GM12801 (cell line): ENCODE measurements around the gene CFAP206.

Experiments
- CTCF ChIP-seq: IDR thresholded peaks from one replicate; pipeline ENCODE4 v1.5.1; 2011; ENCODE audit warnings: control low read depth; ENCODE audit not compliant: insufficient read length; ENCODE audit errors: extremely low read depth

CFAP206 gene, protein sequence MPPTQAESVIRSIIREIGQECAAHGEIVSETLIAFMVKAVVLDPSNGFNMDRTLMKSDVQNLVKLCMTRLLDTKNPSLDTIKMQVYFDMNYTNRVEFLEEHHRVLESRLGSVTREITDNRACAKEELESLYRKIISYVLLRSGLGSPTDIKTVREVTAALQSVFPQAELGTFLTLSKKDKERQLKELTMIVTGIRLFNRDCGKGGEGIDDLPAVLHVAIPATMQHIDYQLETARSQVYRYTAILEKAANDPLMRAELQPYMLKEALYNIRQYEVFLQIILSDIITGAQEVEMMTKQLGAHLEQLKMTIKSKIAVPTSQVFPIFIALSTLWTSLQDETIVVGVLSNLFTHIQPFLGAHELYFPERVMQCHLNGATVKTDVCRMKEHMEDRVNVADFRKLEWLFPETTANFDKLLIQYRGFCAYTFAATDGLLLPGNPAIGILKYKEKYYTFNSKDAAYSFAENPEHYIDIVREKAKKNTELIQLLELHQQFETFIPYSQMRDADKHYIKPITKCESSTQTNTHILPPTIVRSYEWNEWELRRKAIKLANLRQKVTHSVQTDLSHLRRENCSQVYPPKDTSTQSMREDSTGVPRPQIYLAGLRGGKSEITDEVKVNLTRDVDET

DNA sequence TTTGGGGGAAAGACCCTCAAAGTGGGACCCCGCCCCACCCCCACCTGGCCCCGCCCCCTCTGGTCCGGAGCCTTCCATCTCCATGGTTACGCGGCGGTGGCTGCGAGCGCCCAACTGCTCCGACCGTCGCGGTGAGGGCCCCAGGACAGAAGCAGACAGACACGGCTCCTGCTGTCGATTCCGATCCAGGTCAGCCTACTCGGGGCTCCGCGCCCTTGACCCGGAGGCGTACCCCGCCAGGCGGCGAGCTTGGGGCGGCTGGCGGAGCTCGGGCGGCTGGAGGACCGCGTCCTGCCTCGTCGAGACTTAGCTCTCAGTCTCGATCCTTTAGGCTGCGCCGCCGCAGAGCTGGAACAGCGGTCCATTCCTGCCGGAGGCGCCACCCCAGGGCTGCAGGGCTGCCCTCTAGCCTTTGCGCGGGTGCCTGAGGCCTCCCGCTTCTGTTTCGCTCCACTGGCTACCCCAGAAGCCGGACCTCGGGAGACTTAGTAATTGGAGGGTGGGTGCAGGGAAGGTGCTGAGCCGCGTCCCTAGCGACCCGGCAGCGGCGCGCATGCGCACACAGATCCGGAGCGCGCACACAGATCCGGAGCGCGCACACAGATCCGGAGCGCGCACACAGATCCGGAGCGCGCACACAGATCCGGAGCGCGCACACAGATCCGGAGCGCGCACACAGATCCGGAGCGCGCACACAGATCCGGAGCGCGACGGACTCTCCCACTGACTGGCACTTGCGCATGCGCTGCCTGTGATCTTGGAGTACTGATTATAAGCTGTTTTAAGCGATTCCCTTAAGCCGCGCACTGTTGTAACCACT is at the start of gene CFAP206:
TSS of gene CFAP206 (plus strand) at position 72 of the 820 bp plus-strand sequence. CDS start 1,868 bp downstream, outside the sequence.
- TF ChIP-seq CTCF, result no peak

DNA sequence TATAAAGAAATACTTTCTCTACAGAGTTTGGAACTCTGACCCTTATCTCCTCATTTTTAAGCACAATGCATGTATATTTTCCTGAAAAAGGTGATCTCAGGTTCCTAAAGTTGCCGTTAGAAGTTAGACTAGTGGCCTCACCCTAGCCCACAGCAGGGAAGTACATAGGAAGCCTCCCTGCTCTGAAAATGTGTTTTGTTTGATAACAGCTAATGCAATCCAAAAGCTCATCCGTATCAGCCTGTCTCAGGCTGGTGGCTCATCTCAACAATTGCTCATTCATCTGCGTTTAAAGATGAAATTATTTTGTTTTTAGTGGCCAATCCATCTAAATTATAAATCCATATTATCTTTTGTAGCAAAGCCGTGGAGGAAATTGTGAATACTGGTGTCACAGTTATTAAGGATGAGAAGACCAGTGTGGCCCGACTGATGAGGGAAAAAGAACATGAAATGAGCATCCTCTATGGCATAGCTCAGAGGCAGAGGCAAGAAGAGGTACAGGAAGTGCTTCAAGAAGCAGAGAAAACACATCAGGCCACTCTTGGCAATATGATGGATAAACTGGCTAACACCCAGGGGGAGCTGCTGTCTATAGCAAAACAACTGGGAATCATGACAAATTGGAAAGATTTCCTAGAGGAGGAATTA is 43.0 kb upstream of the CFAP206 start:
- no peak for TF ChIP-seq CTCF

GRCh38 chr6:87366072-87366827 is 41.5 kb upstream of the CFAP206 start:
- TF ChIP-seq CTCF, result no peak

- TF ChIP-seq CTCF, result no peak
Measured at GRCh38 chr6:87366899-87367298, 40.9 kb upstream of the CFAP206 start.

- TF ChIP-seq CTCF, result no peak
Measured at GRCh38 chr6:87373377-87373776, 34.4 kb upstream of the CFAP206 start.

DNA sequence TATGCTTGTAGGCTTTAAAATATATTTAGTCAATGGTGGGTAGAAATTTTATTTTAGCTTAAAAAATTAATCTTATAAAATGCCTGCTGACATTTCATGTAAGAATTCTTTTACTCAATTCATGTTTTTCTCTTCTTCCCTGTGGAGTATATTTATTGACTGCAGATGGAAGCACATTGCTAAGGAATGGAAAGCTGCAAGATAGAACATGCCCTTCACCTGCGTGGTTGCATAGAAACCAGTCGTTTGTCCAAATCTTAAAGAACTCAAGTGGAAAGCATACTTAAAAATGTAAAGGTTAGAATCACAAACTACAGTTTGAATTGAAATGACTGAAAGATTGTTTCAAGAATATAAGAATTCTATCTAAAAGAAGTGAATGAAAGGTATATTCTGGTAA is 32.5 kb upstream of the CFAP206 start:
- no peak for TF ChIP-seq CTCF
